ENCODE measurements around the gene NGLY1.

DNA sequence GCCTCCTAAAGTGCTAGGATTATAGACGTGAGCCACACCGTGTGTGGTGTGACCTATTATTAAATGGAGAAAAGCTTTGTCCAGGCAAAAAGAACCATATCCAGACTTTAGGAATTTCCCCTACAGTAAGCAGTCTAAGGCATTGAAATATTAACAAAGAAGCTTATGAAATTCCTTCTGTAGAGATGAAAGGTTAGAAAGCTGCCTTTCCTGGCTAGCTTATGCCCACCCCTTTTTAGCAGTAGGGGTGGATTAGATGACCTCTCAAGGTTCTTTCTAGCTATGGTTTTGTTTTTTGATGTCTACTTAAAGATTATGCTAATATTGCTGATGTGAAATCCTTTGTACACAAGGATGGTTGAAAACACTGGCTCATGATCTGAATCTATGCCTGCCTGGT, 20.6 kb upstream of the NGLY1 start:
- TF ChIP-seq EP300 (IDR thresholded peaks at IDR 0.05): no peak
- TF ChIP-seq, protein P1, sequence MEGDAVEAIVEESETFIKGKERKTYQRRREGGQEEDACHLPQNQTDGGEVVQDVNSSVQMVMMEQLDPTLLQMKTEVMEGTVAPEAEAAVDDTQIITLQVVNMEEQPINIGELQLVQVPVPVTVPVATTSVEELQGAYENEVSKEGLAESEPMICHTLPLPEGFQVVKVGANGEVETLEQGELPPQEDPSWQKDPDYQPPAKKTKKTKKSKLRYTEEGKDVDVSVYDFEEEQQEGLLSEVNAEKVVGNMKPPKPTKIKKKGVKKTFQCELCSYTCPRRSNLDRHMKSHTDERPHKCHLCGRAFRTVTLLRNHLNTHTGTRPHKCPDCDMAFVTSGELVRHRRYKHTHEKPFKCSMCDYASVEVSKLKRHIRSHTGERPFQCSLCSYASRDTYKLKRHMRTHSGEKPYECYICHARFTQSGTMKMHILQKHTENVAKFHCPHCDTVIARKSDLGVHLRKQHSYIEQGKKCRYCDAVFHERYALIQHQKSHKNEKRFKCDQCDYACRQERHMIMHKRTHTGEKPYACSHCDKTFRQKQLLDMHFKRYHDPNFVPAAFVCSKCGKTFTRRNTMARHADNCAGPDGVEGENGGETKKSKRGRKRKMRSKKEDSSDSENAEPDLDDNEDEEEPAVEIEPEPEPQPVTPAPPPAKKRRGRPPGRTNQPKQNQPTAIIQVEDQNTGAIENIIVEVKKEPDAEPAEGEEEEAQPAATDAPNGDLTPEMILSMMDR (IDR thresholded peaks at IDR 0.05): no peak

Measured in upper lobe of left lung (tissue), 4 donors.